Measurements from ENCODE around the gene CDC42EP2. TPM values are rescaled to one million over a fixed set of nuclear protein-coding genes. Genes with fewer than 3 reads are reported as not detected.

Gene CDC42EP2
- total RNA-seq, 1 experiment from 2014 or later: 19.1 TPM

DNA sequence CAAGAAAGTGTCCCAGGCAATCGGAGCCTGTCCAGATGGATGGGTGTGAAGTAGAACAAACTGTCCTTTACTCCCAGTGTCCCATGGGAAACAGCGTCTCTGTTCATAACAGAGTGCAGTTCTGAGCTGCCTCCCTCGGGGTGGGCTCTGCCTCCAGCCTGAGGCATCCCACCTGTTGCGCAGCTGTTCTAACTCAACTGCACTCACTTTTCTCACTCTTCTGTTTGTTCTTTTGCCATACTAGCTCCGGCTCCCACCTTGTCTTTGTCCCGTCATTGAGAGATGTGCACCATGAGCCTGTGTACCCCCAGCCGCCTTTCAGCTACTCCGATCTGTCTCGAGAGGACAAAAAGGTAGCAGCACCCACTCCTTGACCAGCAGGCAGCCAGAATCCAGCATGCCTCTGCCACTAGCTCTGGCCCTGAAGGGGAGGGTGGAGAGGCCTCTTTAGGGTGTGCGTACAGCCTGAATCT lies 20.7 kb upstream of the CDC42EP2 start:
- Histone ChIP-seq H3K36me3 (peaks cover 72% of the 10 kb centered on the region), H3K4me3 (no peak overlapping the region), H3K27me3 (no peaks in the 10 kb centered on the region), H3K9me3 (no peaks in the 10 kb centered on the region)
- DNase-seq: no peak

GRCh38 chr11:65295001-65295400 lies 19.7 kb upstream of the CDC42EP2 start:
- Histone ChIP-seq H3K27me3 (no peaks in the 10 kb centered on the region), H3K9me3 (no peaks in the 10 kb centered on the region), H3K36me3 (peaks cover 63% of the 10 kb centered on the region), H3K4me3 (no peak overlapping the region)
- no peak for DNase-seq

DNA sequence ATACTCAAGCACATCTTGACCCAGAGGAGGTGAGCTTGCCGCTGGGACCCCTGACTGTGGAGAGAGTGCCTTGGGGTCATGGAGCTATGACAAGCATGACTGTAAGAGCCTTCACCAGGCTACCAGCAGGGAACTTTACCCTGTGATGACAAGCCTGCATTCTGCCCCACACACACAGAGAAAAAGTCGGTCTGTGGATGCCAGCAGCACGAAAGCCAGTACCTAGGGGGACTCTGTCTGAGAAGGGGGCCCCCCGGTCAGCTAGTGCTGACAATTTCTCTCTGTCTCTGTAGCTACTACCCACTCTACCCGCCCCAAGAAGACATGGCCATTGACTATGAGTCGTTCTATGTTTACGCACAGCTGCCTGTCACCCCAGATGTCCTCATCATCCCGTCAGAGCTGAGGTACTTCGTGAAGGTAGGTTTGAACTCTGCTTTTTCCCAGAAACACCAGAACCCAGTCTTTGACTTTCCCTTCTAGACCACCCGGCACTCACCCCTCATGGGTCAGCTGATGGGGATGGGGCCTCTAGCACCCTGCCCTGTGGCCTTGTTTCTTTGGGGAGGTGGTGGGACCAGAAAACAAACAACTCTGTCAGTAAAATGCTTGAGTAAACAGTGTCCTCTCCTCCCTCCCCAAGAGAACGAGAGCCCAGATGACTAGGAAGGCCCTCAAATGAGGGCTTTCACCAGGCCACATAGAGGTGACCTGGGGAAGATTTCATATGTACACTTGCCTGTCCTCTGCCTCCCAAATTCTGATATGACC lies 18.9 kb upstream of the CDC42EP2 start:
- Histone ChIP-seq H3K4me3 (no peak overlapping the region), H3K9me3 (no peaks in the 10 kb centered on the region), H3K27me3 (no peaks in the 10 kb centered on the region), H3K36me3 (peaks cover 67% of the 10 kb centered on the region)
- DNase-seq: no peak

- H3K9me3 ChIP-seq: no peaks in the 10 kb centered on the region
- H3K36me3 ChIP-seq: peaks cover 60% of the 10 kb centered on the region
- DNase-seq: no peak
- H3K4me3 ChIP-seq: no peak overlapping the region
- H3K27me3 ChIP-seq: no peaks in the 10 kb centered on the region
These were observed 17.5 kb upstream of the CDC42EP2 start for GRCh38 chr11:65297026-65297672.

- Histone ChIP-seq H3K36me3 (peaks cover 50% of the 10 kb centered on the region), H3K9me3 (no peaks in the 10 kb centered on the region), H3K4me3 (no peak overlapping the region), H3K27me3 (no peaks in the 10 kb centered on the region)
- no peak for DNase-seq
These were observed 16.5 kb upstream of the CDC42EP2 start for GRCh38 chr11:65298131-65298535.

DNA sequence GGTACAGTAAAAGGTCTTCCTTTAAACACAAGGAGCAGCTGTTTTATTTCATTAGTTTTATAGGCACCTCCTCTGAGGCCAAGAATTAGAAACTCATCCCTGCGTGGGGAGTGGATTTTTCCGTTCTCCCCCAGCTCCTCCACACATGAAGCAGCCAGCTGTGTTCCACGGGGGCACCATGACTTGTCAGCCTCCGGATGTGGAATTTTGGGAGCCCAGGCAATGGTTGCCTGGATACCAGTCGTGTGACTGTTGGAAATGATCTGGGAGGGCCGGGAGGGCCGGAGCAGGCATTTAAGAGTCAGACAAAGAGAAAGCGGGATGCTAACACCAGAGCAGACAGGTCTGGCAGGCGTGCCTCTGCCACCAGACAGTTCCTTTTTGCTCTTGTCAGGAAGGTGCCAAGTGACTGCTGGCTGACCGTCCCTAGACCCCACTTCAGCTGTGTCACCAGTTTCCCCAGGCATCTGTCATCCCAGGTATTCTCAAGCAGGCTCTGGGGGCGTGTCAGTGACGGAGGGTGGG lies 15.9 kb upstream of the CDC42EP2 start:
- Histone ChIP-seq H3K36me3 (peaks cover 48% of the 10 kb centered on the region), H3K4me3 (no peak overlapping the region), H3K9me3 (no peaks in the 10 kb centered on the region), H3K27me3 (no peaks in the 10 kb centered on the region)
- no peak for DNase-seq

DNA sequence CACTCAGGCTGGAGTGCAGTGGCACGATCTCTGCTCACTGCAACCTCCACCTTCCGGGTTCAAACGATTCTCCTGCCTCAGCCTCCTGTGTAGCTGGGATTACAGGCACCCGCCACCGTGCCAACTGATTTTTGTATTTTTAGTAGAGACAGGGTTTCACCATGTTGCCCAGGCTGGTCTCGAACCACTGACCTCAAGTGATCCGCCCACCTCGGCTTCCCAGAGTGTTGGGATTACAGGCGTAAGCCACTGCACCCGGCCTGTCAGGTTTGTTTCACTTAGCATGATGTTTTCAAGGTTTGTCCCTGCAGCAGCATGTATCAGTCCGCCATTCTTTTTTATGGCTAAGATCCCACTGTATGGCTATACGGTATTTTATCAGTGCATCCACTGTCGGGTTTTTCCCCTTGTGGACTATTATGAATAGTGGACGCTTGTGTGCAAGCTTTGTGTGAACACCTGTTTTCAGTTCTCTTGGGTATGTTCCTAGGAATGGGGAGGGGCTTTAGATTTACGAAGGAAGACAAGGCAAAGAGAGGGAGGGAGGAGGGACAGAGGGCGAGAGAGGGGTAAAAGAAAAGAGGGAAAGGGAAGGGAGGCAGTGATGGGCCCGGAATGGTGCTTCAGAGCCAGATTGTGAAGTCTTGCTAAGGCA lies 13.9 kb upstream of the CDC42EP2 start:
- H3K4me3 ChIP-seq: no peak overlapping the region
- DNase-seq: no peak
- H3K36me3 ChIP-seq: peaks cover 30% of the 10 kb centered on the region
- H3K9me3 ChIP-seq: no peaks in the 10 kb centered on the region
- H3K27me3 ChIP-seq: no peaks in the 10 kb centered on the region

GRCh38 chr11:65301491-65302329 lies 13.0 kb upstream of the CDC42EP2 start:
- Histone ChIP-seq H3K4me3 (no peak overlapping the region), H3K27me3 (no peaks in the 10 kb centered on the region), H3K36me3 (peaks cover 22% of the 10 kb centered on the region), H3K9me3 (no peaks in the 10 kb centered on the region)
- no peak for DNase-seq

GRCh38 chr11:65303555-65303954 lies 11.1 kb upstream of the CDC42EP2 start:
- Histone ChIP-seq H3K27me3 (no peaks in the 10 kb centered on the region), H3K36me3 (peaks cover 10% of the 10 kb centered on the region)

DNA sequence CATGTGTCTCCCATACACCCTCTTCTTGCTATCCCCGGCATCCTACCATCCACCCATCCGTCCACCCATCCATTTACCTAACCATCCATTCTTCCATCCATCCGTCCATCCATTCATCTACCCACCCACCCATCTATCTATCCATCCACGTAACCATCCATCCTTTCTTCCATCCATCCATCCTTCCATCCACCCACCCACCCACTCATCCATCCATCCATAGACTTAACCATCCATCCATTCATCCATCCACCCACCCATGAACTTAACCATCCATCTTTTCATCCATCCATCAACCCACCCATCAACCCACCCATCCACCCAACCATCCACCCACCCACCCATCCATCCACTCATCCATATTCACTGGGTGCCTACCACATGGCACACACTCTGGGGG lies 10.6 kb upstream of the CDC42EP2 start:
- DNase-seq: no peak
- peaks cover 8% of the 10 kb centered on the region for H3K36me3 ChIP-seq
- H3K4me3 ChIP-seq: no peak overlapping the region
- no peaks in the 10 kb centered on the region for H3K27me3 ChIP-seq
- H3K9me3 ChIP-seq: no peaks in the 10 kb centered on the region

More at GRCh38 chr11:65303555-65303954, 11.1 kb upstream of the CDC42EP2 start:
- Histone ChIP-seq H3K9me3 (no peaks in the 10 kb centered on the region), H3K4me3 (no peak overlapping the region)
- no peak for DNase-seq

GRCh38 chr11:65304613-65305012 lies 10.1 kb upstream of the CDC42EP2 start:
- Histone ChIP-seq H3K4me3 (no peak overlapping the region), H3K9me3 (no peaks in the 10 kb centered on the region), H3K27me3 (no peaks in the 10 kb centered on the region), H3K36me3 (peaks cover 8% of the 10 kb centered on the region)
- no peak for DNase-seq

- Histone ChIP-seq H3K9me3 (no peaks in the 10 kb centered on the region), H3K4me3 (no peak overlapping the region), H3K27me3 (no peaks in the 10 kb centered on the region), H3K36me3 (peaks cover 4% of the 10 kb centered on the region)
- DNase-seq: peak; percentile 57
These were observed 9.0 kb upstream of the CDC42EP2 start for GRCh38 chr11:65305501-65306268.

DNA sequence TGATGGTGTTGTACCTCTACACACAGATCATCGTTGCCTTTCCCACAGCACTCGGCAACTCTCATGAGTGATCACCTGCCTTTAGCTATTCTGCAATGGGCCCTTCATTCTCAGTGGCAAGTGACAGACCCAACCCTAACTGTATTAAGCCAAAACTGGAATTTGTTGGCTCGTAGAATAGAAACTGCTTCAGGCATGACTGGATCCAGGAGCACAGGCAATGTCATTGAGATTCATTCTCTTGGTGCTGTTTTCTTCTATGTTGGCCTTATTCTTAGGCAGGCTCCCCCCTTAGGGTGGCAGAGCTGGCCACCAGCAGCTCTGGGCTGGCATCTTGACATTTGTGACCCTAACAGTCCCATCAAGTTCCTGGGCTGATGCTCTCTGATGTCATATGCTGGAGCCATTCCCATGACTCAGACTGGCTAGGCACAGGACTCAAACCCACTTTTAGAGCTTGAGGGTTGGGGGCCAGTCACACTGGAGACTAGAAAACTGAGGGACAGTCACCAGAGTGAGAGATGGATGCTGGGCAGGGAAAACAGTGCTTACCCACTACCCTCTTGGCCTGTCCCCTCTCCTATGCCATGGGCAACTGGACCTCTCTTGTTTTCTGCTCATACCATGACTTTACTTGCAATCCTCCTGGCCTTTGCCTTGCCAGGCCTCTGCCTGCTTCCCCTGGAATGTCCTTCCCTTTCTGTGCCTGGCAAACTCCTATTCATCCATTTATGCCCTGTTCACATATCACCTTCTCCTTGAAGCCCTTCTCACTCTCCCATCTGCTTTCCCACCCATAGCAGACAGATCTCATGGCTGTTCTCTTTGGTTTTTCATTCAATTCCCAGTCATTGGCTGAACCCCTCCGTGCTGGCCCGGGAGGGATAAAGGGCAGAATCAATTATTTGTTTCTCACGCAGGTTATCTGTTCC lies 7.1 kb upstream of the CDC42EP2 start:
- Histone ChIP-seq H3K4me3 (no peak overlapping the region), H3K27me3 (no peaks in the 10 kb centered on the region), H3K36me3 (no peaks in the 10 kb centered on the region; the same call in none of the 2 replicates), H3K9me3 (no peaks in the 10 kb centered on the region)
- DNase-seq: peak; percentile 46

GRCh38 chr11:65308281-65308891 lies 6.3 kb upstream of the CDC42EP2 start:
- H3K4me3 ChIP-seq: no peak overlapping the region
- H3K27me3 ChIP-seq: no peaks in the 10 kb centered on the region
- no peak for DNase-seq
- H3K36me3 ChIP-seq: no peaks in the 10 kb centered on the region; the same call in none of the 2 replicates
- H3K9me3 ChIP-seq: no peaks in the 10 kb centered on the region
